ENCODE results near the gene ZNF462.

ZNF462 gene

GRCh38 chr9:107034831-107035230 is 171.9 kb downstream of the ZNF462 start:
- no peak overlapping the region for H3K4me3 ChIP-seq (ENCODE audit: low read length)

GRCh38 chr9:107036367-107036766 is 173.4 kb downstream of the ZNF462 start:
- Histone ChIP-seq H2AFZ (ENCODE audit: low read depth, low read length) (no peak overlapping the region), H3K4me1 (ENCODE audit: insufficient read depth, low read length) (peaks cover 13% of the 10 kb centered on the region), H3K4me3 (ENCODE audit: low read length) (no peak overlapping the region), H3K27me3 (ENCODE audit: insufficient read depth, low read length) (no peaks in the 10 kb centered on the region), H3K36me3 (ENCODE audit: insufficient read depth, low read length) (no peaks in the 10 kb centered on the region), H3K9me3 (ENCODE audit: low read length) (no peaks in the 10 kb centered on the region)

More at GRCh38 chr9:107034831-107035230, 171.9 kb downstream of the ZNF462 start:
- Histone ChIP-seq H2AFZ (ENCODE audit: low read depth, low read length) (no peak overlapping the region), H3K4me1 (ENCODE audit: insufficient read depth, low read length) (peaks cover 15% of the 10 kb centered on the region), H3K27me3 (ENCODE audit: insufficient read depth, low read length) (no peaks in the 10 kb centered on the region), H3K36me3 (ENCODE audit: insufficient read depth, low read length) (no peaks in the 10 kb centered on the region), H3K9me3 (ENCODE audit: low read length) (no peaks in the 10 kb centered on the region)

- no peaks in the 10 kb centered on the region for H3K9me3 ChIP-seq (ENCODE audit: low read length)
- H2AFZ ChIP-seq (ENCODE audit: low read depth, low read length) = no peak overlapping the region
- no peaks in the 10 kb centered on the region for H3K27me3 ChIP-seq (ENCODE audit: insufficient read depth, low read length)
Observed at GRCh38 chr9:107039542-107039941, 176.6 kb downstream of the ZNF462 start.

GRCh38 chr9:107042606-107043005 is 179.6 kb downstream of the ZNF462 start:
- H3K4me1 ChIP-seq (ENCODE audit: insufficient read depth, low read length) = peaks cover 9% of the 10 kb centered on the region

More at GRCh38 chr9:107039542-107039941, 176.6 kb downstream of the ZNF462 start:
- no peak overlapping the region for H3K4me3 ChIP-seq (ENCODE audit: low read length)
- peaks cover 13% of the 10 kb centered on the region for H3K4me1 ChIP-seq (ENCODE audit: insufficient read depth, low read length)
- H3K36me3 ChIP-seq (ENCODE audit: insufficient read depth, low read length) = no peaks in the 10 kb centered on the region

GRCh38 chr9:107043886-107044285 is 180.9 kb downstream of the ZNF462 start:
- Histone ChIP-seq H2AFZ (ENCODE audit: low read depth, low read length) (no peak overlapping the region), H3K9me3 (ENCODE audit: low read length) (no peaks in the 10 kb centered on the region), H3K4me3 (ENCODE audit: low read length) (no peak overlapping the region), H3K36me3 (ENCODE audit: insufficient read depth, low read length) (no peaks in the 10 kb centered on the region), H3K27me3 (ENCODE audit: insufficient read depth, low read length) (no peaks in the 10 kb centered on the region), H3K4me1 (ENCODE audit: insufficient read depth, low read length) (peaks cover 9% of the 10 kb centered on the region)

More at GRCh38 chr9:107042606-107043005, 179.6 kb downstream of the ZNF462 start:
- no peak overlapping the region for H2AFZ ChIP-seq (ENCODE audit: low read depth, low read length)
- H3K4me3 ChIP-seq (ENCODE audit: low read length) = no peak overlapping the region
- H3K27me3 ChIP-seq (ENCODE audit: insufficient read depth, low read length) = no peaks in the 10 kb centered on the region
- no peaks in the 10 kb centered on the region for H3K9me3 ChIP-seq (ENCODE audit: low read length)
- no peaks in the 10 kb centered on the region for H3K36me3 ChIP-seq (ENCODE audit: insufficient read depth, low read length)

GRCh38 chr9:107044872-107045271 is 181.9 kb downstream of the ZNF462 start:
- H3K36me3 ChIP-seq (ENCODE audit: insufficient read depth, low read length) = no peaks in the 10 kb centered on the region
- no peak overlapping the region for H3K4me3 ChIP-seq (ENCODE audit: low read length)
- H3K27me3 ChIP-seq (ENCODE audit: insufficient read depth, low read length) = no peaks in the 10 kb centered on the region
- peaks cover 11% of the 10 kb centered on the region for H3K4me1 ChIP-seq (ENCODE audit: insufficient read depth, low read length)
- H2AFZ ChIP-seq (ENCODE audit: low read depth, low read length) = no peak overlapping the region
- H3K9me3 ChIP-seq (ENCODE audit: low read length) = no peaks in the 10 kb centered on the region

- Histone ChIP-seq H3K36me3 (ENCODE audit: insufficient read depth, low read length) (no peaks in the 10 kb centered on the region), H2AFZ (ENCODE audit: low read depth, low read length) (no peak overlapping the region), H3K27me3 (ENCODE audit: insufficient read depth, low read length) (no peaks in the 10 kb centered on the region), H3K4me3 (ENCODE audit: low read length) (no peak overlapping the region), H3K4me1 (ENCODE audit: insufficient read depth, low read length) (peaks cover 8% of the 10 kb centered on the region), H3K9me3 (ENCODE audit: low read length) (no peaks in the 10 kb centered on the region)
Observed at GRCh38 chr9:107046692-107047091, 183.7 kb downstream of the ZNF462 start.

- no peak overlapping the region for H2AFZ ChIP-seq (ENCODE audit: low read depth, low read length)
- no peaks in the 10 kb centered on the region for H3K27me3 ChIP-seq (ENCODE audit: insufficient read depth, low read length)
- H3K36me3 ChIP-seq (ENCODE audit: insufficient read depth, low read length) = no peaks in the 10 kb centered on the region
- no peak overlapping the region for H3K4me3 ChIP-seq (ENCODE audit: low read length)
- H3K9me3 ChIP-seq (ENCODE audit: low read length) = no peaks in the 10 kb centered on the region
- peaks cover 8% of the 10 kb centered on the region for H3K4me1 ChIP-seq (ENCODE audit: insufficient read depth, low read length)
Observed at GRCh38 chr9:107049046-107049802, 186.3 kb downstream of the ZNF462 start.

GRCh38 chr9:107049803-107050184 is 186.8 kb downstream of the ZNF462 start:
- Histone ChIP-seq H3K4me3 (ENCODE audit: low read length) (no peak overlapping the region), H3K9me3 (ENCODE audit: low read length) (no peaks in the 10 kb centered on the region), H3K4me1 (ENCODE audit: insufficient read depth, low read length) (peaks cover 8% of the 10 kb centered on the region), H3K27me3 (ENCODE audit: insufficient read depth, low read length) (no peaks in the 10 kb centered on the region), H2AFZ (ENCODE audit: low read depth, low read length) (no peak overlapping the region), H3K36me3 (ENCODE audit: insufficient read depth, low read length) (no peaks in the 10 kb centered on the region)

GRCh38 chr9:107051392-107051791 is 188.4 kb downstream of the ZNF462 start:
- no peak overlapping the region for H3K4me3 ChIP-seq (ENCODE audit: low read length)
- H2AFZ ChIP-seq (ENCODE audit: low read depth, low read length) = no peak overlapping the region
- no peaks in the 10 kb centered on the region for H3K36me3 ChIP-seq (ENCODE audit: insufficient read depth, low read length)
- no peaks in the 10 kb centered on the region for H3K9me3 ChIP-seq (ENCODE audit: low read length)
- H3K4me1 ChIP-seq (ENCODE audit: insufficient read depth, low read length) = peaks cover 8% of the 10 kb centered on the region
- no peaks in the 10 kb centered on the region for H3K27me3 ChIP-seq (ENCODE audit: insufficient read depth, low read length)

GRCh38 chr9:107054146-107054545 is 191.2 kb downstream of the ZNF462 start:
- no peaks in the 10 kb centered on the region for H3K36me3 ChIP-seq (ENCODE audit: insufficient read depth, low read length)
- H3K4me1 ChIP-seq (ENCODE audit: insufficient read depth, low read length) = peaks cover 8% of the 10 kb centered on the region
- no peaks in the 10 kb centered on the region for H3K9me3 ChIP-seq (ENCODE audit: low read length)
- no peak overlapping the region for H2AFZ ChIP-seq (ENCODE audit: low read depth, low read length)
- H3K4me3 ChIP-seq (ENCODE audit: low read length) = no peak overlapping the region
- H3K27me3 ChIP-seq (ENCODE audit: insufficient read depth, low read length) = no peaks in the 10 kb centered on the region

- H3K9me3 ChIP-seq (ENCODE audit: low read length) = no peaks in the 10 kb centered on the region
- H3K4me1 ChIP-seq (ENCODE audit: insufficient read depth, low read length) = no peaks in the 10 kb centered on the region
- no peaks in the 10 kb centered on the region for H3K36me3 ChIP-seq (ENCODE audit: insufficient read depth, low read length)
- H2AFZ ChIP-seq (ENCODE audit: low read depth, low read length) = peak overlapping the region; percentile 48
- no peaks in the 10 kb centered on the region for H3K27me3 ChIP-seq (ENCODE audit: insufficient read depth, low read length)
- no peak overlapping the region for H3K4me3 ChIP-seq (ENCODE audit: low read length)
Observed at GRCh38 chr9:107059220-107059619, 196.3 kb downstream of the ZNF462 start.

- H3K4me3 ChIP-seq (ENCODE audit: low read length) = no peak overlapping the region
- no peak overlapping the region for H2AFZ ChIP-seq (ENCODE audit: low read depth, low read length)
- no peaks in the 10 kb centered on the region for H3K27me3 ChIP-seq (ENCODE audit: insufficient read depth, low read length)
- H3K36me3 ChIP-seq (ENCODE audit: insufficient read depth, low read length) = no peaks in the 10 kb centered on the region
- no peaks in the 10 kb centered on the region for H3K4me1 ChIP-seq (ENCODE audit: insufficient read depth, low read length)
- H3K9me3 ChIP-seq (ENCODE audit: low read length) = no peaks in the 10 kb centered on the region
Observed at GRCh38 chr9:107060062-107060461, 197.1 kb downstream of the ZNF462 start.
